ENCODE data around the gene ST6GAL1. TPM values are rescaled to one million over a fixed set of nuclear protein-coding genes. Genes with fewer than 3 reads are reported as not detected.
A peak's percentile ranks its signal among the peaks of the same experiment; 100 is the strongest.

Gene ST6GAL1
- total RNA-seq, 1 donor from 2014 or later, result 147 TPM

GRCh38 chr3:187064210-187065115 lies 134.1 kb downstream of the ST6GAL1 start:
- intact Hi-C loops (cut with micrococcal nuclease), result loop anchor here (2.0 kb wide), 1 partner anchor 36 kb away; no protein-coding TSS in a partner anchor
- Mint-ChIP-seq H3K4me1 (ENCODE audit: low read depth) (peaks cover 67% of the 10 kb centered on the region), H3K4me3 (no peak overlapping the region), H3K9me3 (no peaks in the 10 kb centered on the region), H3K27me3 (ENCODE audit: insufficient read depth) (no peaks in the 10 kb centered on the region), H3K27ac (peak overlapping the region; percentile 76), H3K36me3 (ENCODE audit: low read depth) (peaks cover 55% of the 10 kb centered on the region)
- no peak for DNase-seq (ENCODE audit: low spot score)

- DNase-seq (ENCODE audit: low spot score), result peak; percentile 29
- H3K4me3 Mint-ChIP-seq, result no peak overlapping the region
- no peaks in the 10 kb centered on the region for H3K9me3 Mint-ChIP-seq
- peak overlapping the region; percentile 67 for H3K27ac Mint-ChIP-seq
- intact Hi-C loops (cut with micrococcal nuclease), result loop anchor here (1.0 kb wide), 2 partner anchors 136 to 217 kb away; partner anchors contain the start of gene ST6GAL1
- peaks cover 59% of the 10 kb centered on the region for H3K36me3 Mint-ChIP-seq (ENCODE audit: low read depth)
- no peaks in the 10 kb centered on the region for H3K27me3 Mint-ChIP-seq (ENCODE audit: insufficient read depth)
- H3K4me1 Mint-ChIP-seq (ENCODE audit: low read depth), result peaks cover 55% of the 10 kb centered on the region
These were observed 136.1 kb downstream of the ST6GAL1 start for GRCh38 chr3:187066228-187066995.

- Mint-ChIP-seq H3K4me3 (no peak overlapping the region), H3K27me3 (ENCODE audit: insufficient read depth) (no peaks in the 10 kb centered on the region), H3K27ac (no peak overlapping the region), H3K36me3 (ENCODE audit: low read depth) (peaks cover 50% of the 10 kb centered on the region), H3K4me1 (ENCODE audit: low read depth) (peaks cover 32% of the 10 kb centered on the region), H3K9me3 (no peaks in the 10 kb centered on the region)
- intact Hi-C loops (cut with micrococcal nuclease), result no loop called here
- no peak for DNase-seq (ENCODE audit: low spot score)
These were observed 138.5 kb downstream of the ST6GAL1 start for GRCh38 chr3:187068787-187069186.

GRCh38 chr3:187069857-187070516 lies 139.7 kb downstream of the ST6GAL1 start:
- H3K4me3 Mint-ChIP-seq, result no peak overlapping the region
- peak overlapping the region; percentile 15 for H3K27ac Mint-ChIP-seq
- DNase-seq (ENCODE audit: low spot score), result no peak
- intact Hi-C loops (cut with micrococcal nuclease), result no loop called here
- no peaks in the 10 kb centered on the region for H3K27me3 Mint-ChIP-seq (ENCODE audit: insufficient read depth)
- H3K36me3 Mint-ChIP-seq (ENCODE audit: low read depth), result peaks cover 47% of the 10 kb centered on the region
- no peaks in the 10 kb centered on the region for H3K9me3 Mint-ChIP-seq
- peaks cover 22% of the 10 kb centered on the region for H3K4me1 Mint-ChIP-seq (ENCODE audit: low read depth)

GRCh38 chr3:187072102-187072501 lies 141.8 kb downstream of the ST6GAL1 start:
- no peak overlapping the region for H3K4me3 Mint-ChIP-seq
- peaks cover 57% of the 10 kb centered on the region for H3K36me3 Mint-ChIP-seq (ENCODE audit: low read depth)
- H3K4me1 Mint-ChIP-seq (ENCODE audit: low read depth), result peaks cover 8% of the 10 kb centered on the region
- intact Hi-C loops (cut with micrococcal nuclease), result no loop called here
- H3K27me3 Mint-ChIP-seq (ENCODE audit: insufficient read depth), result no peaks in the 10 kb centered on the region
- H3K9me3 Mint-ChIP-seq, result no peaks in the 10 kb centered on the region
- no peak for DNase-seq (ENCODE audit: low spot score)
- no peak overlapping the region for H3K27ac Mint-ChIP-seq

- H3K9me3 Mint-ChIP-seq, result no peaks in the 10 kb centered on the region
- no peaks in the 10 kb centered on the region for H3K27me3 Mint-ChIP-seq (ENCODE audit: insufficient read depth)
- no peak overlapping the region for H3K4me3 Mint-ChIP-seq
- no peak for DNase-seq (ENCODE audit: low spot score)
- H3K27ac Mint-ChIP-seq, result no peak overlapping the region
- intact Hi-C loops (cut with micrococcal nuclease), result no loop called here
- peaks cover 8% of the 10 kb centered on the region for H3K4me1 Mint-ChIP-seq (ENCODE audit: low read depth)
- peaks cover 58% of the 10 kb centered on the region for H3K36me3 Mint-ChIP-seq (ENCODE audit: low read depth)
These were observed 142.2 kb downstream of the ST6GAL1 start for GRCh38 chr3:187072511-187072910.

- no peaks in the 10 kb centered on the region for H3K9me3 Mint-ChIP-seq
- H3K4me3 Mint-ChIP-seq, result no peak overlapping the region
- intact Hi-C loops (cut with micrococcal nuclease), result no loop called here
- no peaks in the 10 kb centered on the region for H3K27me3 Mint-ChIP-seq (ENCODE audit: insufficient read depth)
- peaks cover 64% of the 10 kb centered on the region for H3K36me3 Mint-ChIP-seq (ENCODE audit: low read depth)
- H3K27ac Mint-ChIP-seq, result peak overlapping the region; percentile 40
- DNase-seq (ENCODE audit: low spot score), result no peak
- peaks cover 8% of the 10 kb centered on the region for H3K4me1 Mint-ChIP-seq (ENCODE audit: low read depth)
These were observed 143.3 kb downstream of the ST6GAL1 start for GRCh38 chr3:187073581-187074098.

GRCh38 chr3:187074846-187075245 lies 144.5 kb downstream of the ST6GAL1 start:
- Mint-ChIP-seq H3K4me1 (ENCODE audit: low read depth) (peaks cover 8% of the 10 kb centered on the region), H3K9me3 (no peaks in the 10 kb centered on the region), H3K4me3 (no peak overlapping the region), H3K36me3 (ENCODE audit: low read depth) (peaks cover 59% of the 10 kb centered on the region), H3K27ac (no peak overlapping the region), H3K27me3 (ENCODE audit: insufficient read depth) (no peaks in the 10 kb centered on the region)
- no peak for DNase-seq (ENCODE audit: low spot score)
- intact Hi-C loops (cut with micrococcal nuclease), result no loop called here

GRCh38 chr3:187076297-187076696 lies 146.0 kb downstream of the ST6GAL1 start:
- no peak for DNase-seq (ENCODE audit: low spot score)
- Mint-ChIP-seq H3K9me3 (no peaks in the 10 kb centered on the region), H3K27ac (no peak overlapping the region), H3K27me3 (ENCODE audit: insufficient read depth) (no peaks in the 10 kb centered on the region), H3K4me3 (no peak overlapping the region), H3K4me1 (ENCODE audit: low read depth) (no peaks in the 10 kb centered on the region), H3K36me3 (ENCODE audit: low read depth) (peaks cover 48% of the 10 kb centered on the region)
- intact Hi-C loops (cut with micrococcal nuclease), result no loop called here

- intact Hi-C loops (cut with micrococcal nuclease), result no loop called here
- no peaks in the 10 kb centered on the region for H3K9me3 Mint-ChIP-seq
- no peak overlapping the region for H3K27ac Mint-ChIP-seq
- H3K4me3 Mint-ChIP-seq, result no peak overlapping the region
- H3K4me1 Mint-ChIP-seq (ENCODE audit: low read depth), result no peaks in the 10 kb centered on the region
- no peak for DNase-seq (ENCODE audit: low spot score)
- H3K36me3 Mint-ChIP-seq (ENCODE audit: low read depth), result peaks cover 47% of the 10 kb centered on the region
- no peaks in the 10 kb centered on the region for H3K27me3 Mint-ChIP-seq (ENCODE audit: insufficient read depth)
These were observed 146.8 kb downstream of the ST6GAL1 start for GRCh38 chr3:187077085-187077484.

GRCh38 chr3:187077537-187077936 lies 147.2 kb downstream of the ST6GAL1 start:
- DNase-seq (ENCODE audit: low spot score), result no peak
- H3K27ac Mint-ChIP-seq, result peak overlapping the region; percentile 21
- H3K4me3 Mint-ChIP-seq, result no peak overlapping the region
- intact Hi-C loops (cut with micrococcal nuclease), result no loop called here
- H3K4me1 Mint-ChIP-seq (ENCODE audit: low read depth), result no peaks in the 10 kb centered on the region
- no peaks in the 10 kb centered on the region for H3K27me3 Mint-ChIP-seq (ENCODE audit: insufficient read depth)
- peaks cover 47% of the 10 kb centered on the region for H3K36me3 Mint-ChIP-seq (ENCODE audit: low read depth)
- H3K9me3 Mint-ChIP-seq, result no peaks in the 10 kb centered on the region

GRCh38 chr3:187079090-187080022 lies 149.0 kb downstream of the ST6GAL1 start:
- Mint-ChIP-seq H3K9me3 (no peaks in the 10 kb centered on the region), H3K36me3 (ENCODE audit: low read depth) (peaks cover 36% of the 10 kb centered on the region), H3K4me3 (no peak overlapping the region), H3K4me1 (ENCODE audit: low read depth) (peaks cover 7% of the 10 kb centered on the region), H3K27me3 (ENCODE audit: insufficient read depth) (no peaks in the 10 kb centered on the region), H3K27ac (no peak overlapping the region)
- intact Hi-C loops (cut with micrococcal nuclease), result no loop called here
- DNase-seq (ENCODE audit: low spot score), result no peak
